MG63 (cell line): ENCODE results near the gene RASAL3. TPM values are rescaled to one million over a fixed set of nuclear protein-coding genes. Genes with fewer than 3 reads are reported as not detected.

Experiments
- DNase-seq: peaks from one replicate; pipeline ENCODE4 v3.0.0-alpha.2; 2020
- H3K27me3 ChIP-seq: fragments of 250-450 bp; sonication (Bioruptor Pico); 2 replicates; pipeline ENCODE4 v1.5.1; 2020; ENCODE audit warnings: mild to moderate bottlenecking, moderate library complexity
- H3K36me3 ChIP-seq: fragments of 250-450 bp; sonication (Bioruptor Pico); 2 replicates; pipeline ENCODE4 v1.5.1; 2020; ENCODE audit warnings: mild to moderate bottlenecking, moderate library complexity
- H3K4me3 ChIP-seq: fragments of 250-450 bp; sonication (Bioruptor Pico); 2 replicates; pipeline ENCODE4 v1.5.1; 2020; ENCODE audit warnings: mild to moderate bottlenecking, moderate library complexity
- H3K9me3 ChIP-seq: fragments of 250-450 bp; sonication (Bioruptor Pico); 2 replicates; pipeline ENCODE4 v1.5.1; 2020; ENCODE audit warnings: mild to moderate bottlenecking, moderate library complexity
- total RNA-seq: library from RNA; depleted of rRNA; stranded (reverse); fragments of >200 nt; shearing (Covaris generic); gene quantifications from 2 replicates; pipeline ENCODE4 v1.2.3, GENCODE V29; 2014; ENCODE audit warnings: low replicate concordance

RASAL3 gene
- total RNA-seq, 1 experiment from 2014 or later: not detected

GRCh38 chr19:15430526-15431120 is 33.7 kb downstream of the RASAL3 start:
- H3K4me3 ChIP-seq: peak overlapping the region; percentile 100
- no peaks in the 10 kb centered on the region for H3K9me3 ChIP-seq
- no peaks in the 10 kb centered on the region for H3K27me3 ChIP-seq
- H3K36me3 ChIP-seq: peaks cover 63% of the 10 kb centered on the region
- DNase-seq: no peak

- no peak for DNase-seq
- Histone ChIP-seq H3K36me3 (peaks cover 69% of the 10 kb centered on the region), H3K9me3 (no peaks in the 10 kb centered on the region), H3K4me3 (no peak overlapping the region), H3K27me3 (no peaks in the 10 kb centered on the region)
Observed at GRCh38 chr19:15429825-15430467, 34.4 kb downstream of the RASAL3 start.

- Histone ChIP-seq H3K9me3 (no peaks in the 10 kb centered on the region; the same call in 1 of the 2 replicates), H3K36me3 (peaks cover 75% of the 10 kb centered on the region), H3K27me3 (no peaks in the 10 kb centered on the region), H3K4me3 (no peak overlapping the region)
- no peak for DNase-seq
Observed at GRCh38 chr19:15428956-15429824, 35.2 kb downstream of the RASAL3 start.

GRCh38 chr19:15427991-15428471 is 36.3 kb downstream of the RASAL3 start:
- DNase-seq: no peak
- peaks cover 10% of the 10 kb centered on the region for H3K9me3 ChIP-seq
- no peak overlapping the region for H3K4me3 ChIP-seq
- H3K27me3 ChIP-seq: no peaks in the 10 kb centered on the region
- H3K36me3 ChIP-seq: peaks cover 86% of the 10 kb centered on the region

GRCh38 chr19:15427350-15427700 is 37.0 kb downstream of the RASAL3 start:
- no peaks in the 10 kb centered on the region for H3K27me3 ChIP-seq
- H3K9me3 ChIP-seq: peaks cover 10% of the 10 kb centered on the region
- peaks cover 93% of the 10 kb centered on the region for H3K36me3 ChIP-seq
- no peak for DNase-seq
- H3K4me3 ChIP-seq: no peak overlapping the region

- H3K9me3 ChIP-seq: peaks cover 10% of the 10 kb centered on the region
- H3K36me3 ChIP-seq: peaks cover 90% of the 10 kb centered on the region
- no peaks in the 10 kb centered on the region for H3K27me3 ChIP-seq
- DNase-seq: no peak
- no peak overlapping the region for H3K4me3 ChIP-seq
Observed at GRCh38 chr19:15426485-15427349, 37.6 kb downstream of the RASAL3 start.

- Histone ChIP-seq H3K36me3 (peaks cover 84% of the 10 kb centered on the region), H3K27me3 (no peaks in the 10 kb centered on the region)
- no peak for DNase-seq
Observed at GRCh38 chr19:15425321-15425950, 38.9 kb downstream of the RASAL3 start.

GRCh38 chr19:15424692-15425272 is 39.6 kb downstream of the RASAL3 start:
- Histone ChIP-seq H3K9me3 (peaks cover 10% of the 10 kb centered on the region), H3K4me3 (no peak overlapping the region), H3K36me3 (peaks cover 77% of the 10 kb centered on the region), H3K27me3 (no peaks in the 10 kb centered on the region)
- no peak for DNase-seq

More at GRCh38 chr19:15425321-15425950, 38.9 kb downstream of the RASAL3 start:
- H3K4me3 ChIP-seq: no peak overlapping the region
- H3K9me3 ChIP-seq: peaks cover 10% of the 10 kb centered on the region

GRCh38 chr19:15424121-15424520 is 40.2 kb downstream of the RASAL3 start:
- Histone ChIP-seq H3K36me3 (peaks cover 71% of the 10 kb centered on the region), H3K9me3 (peaks cover 10% of the 10 kb centered on the region), H3K27me3 (no peaks in the 10 kb centered on the region), H3K4me3 (no peak overlapping the region)
- no peak for DNase-seq

GRCh38 chr19:15423130-15423529 is 41.2 kb downstream of the RASAL3 start:
- Histone ChIP-seq H3K27me3 (no peaks in the 10 kb centered on the region), H3K9me3 (peaks cover 10% of the 10 kb centered on the region), H3K36me3 (peaks cover 61% of the 10 kb centered on the region), H3K4me3 (no peak overlapping the region)
- DNase-seq: no peak

- Histone ChIP-seq H3K27me3 (no peaks in the 10 kb centered on the region), H3K9me3 (peaks cover 10% of the 10 kb centered on the region), H3K4me3 (no peak overlapping the region), H3K36me3 (peaks cover 57% of the 10 kb centered on the region)
- DNase-seq: no peak
Observed at GRCh38 chr19:15422296-15423075, 41.9 kb downstream of the RASAL3 start.

- Histone ChIP-seq H3K9me3 (peaks cover 10% of the 10 kb centered on the region), H3K27me3 (no peaks in the 10 kb centered on the region), H3K4me3 (no peak overlapping the region), H3K36me3 (peaks cover 57% of the 10 kb centered on the region)
- peak; percentile 91 for DNase-seq
Observed at GRCh38 chr19:15421721-15422260, 42.6 kb downstream of the RASAL3 start.

- DNase-seq: no peak
- Histone ChIP-seq H3K9me3 (peaks cover 10% of the 10 kb centered on the region), H3K36me3 (peaks cover 57% of the 10 kb centered on the region)
Observed at GRCh38 chr19:15421136-15421695, 43.1 kb downstream of the RASAL3 start.

GRCh38 chr19:15419413-15420025 is 44.8 kb downstream of the RASAL3 start:
- H3K36me3 ChIP-seq: peaks cover 59% of the 10 kb centered on the region
- peak; percentile 68 for DNase-seq
- no peaks in the 10 kb centered on the region for H3K27me3 ChIP-seq
- H3K9me3 ChIP-seq: peaks cover 10% of the 10 kb centered on the region
- peak overlapping the region; percentile 90 for H3K4me3 ChIP-seq

More at GRCh38 chr19:15421136-15421695, 43.1 kb downstream of the RASAL3 start:
- no peaks in the 10 kb centered on the region for H3K27me3 ChIP-seq
- H3K4me3 ChIP-seq: no peak overlapping the region
